Activated T-cell treated with anti-CD3 and anti-CD28 coated beads, Interleukin-2, amount 50 U/mL, for 1 hour (primary cell): ENCODE measurements around the gene GOLIM4.
"Not testable (repeated sequence)": the region's sequence is repeated elsewhere in the genome, so short reads cannot be mapped to it uniquely, and the experiment has no call there.

Experiments used
- DNase-seq: peaks from one replicate; pipeline ENCODE4 v3.0.0-alpha.2; 2020

Gene GOLIM4, protein sequence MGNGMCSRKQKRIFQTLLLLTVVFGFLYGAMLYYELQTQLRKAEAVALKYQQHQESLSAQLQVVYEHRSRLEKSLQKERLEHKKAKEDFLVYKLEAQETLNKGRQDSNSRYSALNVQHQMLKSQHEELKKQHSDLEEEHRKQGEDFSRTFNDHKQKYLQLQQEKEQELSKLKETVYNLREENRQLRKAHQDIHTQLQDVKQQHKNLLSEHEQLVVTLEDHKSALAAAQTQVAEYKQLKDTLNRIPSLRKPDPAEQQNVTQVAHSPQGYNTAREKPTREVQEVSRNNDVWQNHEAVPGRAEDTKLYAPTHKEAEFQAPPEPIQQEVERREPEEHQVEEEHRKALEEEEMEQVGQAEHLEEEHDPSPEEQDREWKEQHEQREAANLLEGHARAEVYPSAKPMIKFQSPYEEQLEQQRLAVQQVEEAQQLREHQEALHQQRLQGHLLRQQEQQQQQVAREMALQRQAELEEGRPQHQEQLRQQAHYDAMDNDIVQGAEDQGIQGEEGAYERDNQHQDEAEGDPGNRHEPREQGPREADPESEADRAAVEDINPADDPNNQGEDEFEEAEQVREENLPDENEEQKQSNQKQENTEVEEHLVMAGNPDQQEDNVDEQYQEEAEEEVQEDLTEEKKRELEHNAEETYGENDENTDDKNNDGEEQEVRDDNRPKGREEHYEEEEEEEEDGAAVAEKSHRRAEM

DNA sequence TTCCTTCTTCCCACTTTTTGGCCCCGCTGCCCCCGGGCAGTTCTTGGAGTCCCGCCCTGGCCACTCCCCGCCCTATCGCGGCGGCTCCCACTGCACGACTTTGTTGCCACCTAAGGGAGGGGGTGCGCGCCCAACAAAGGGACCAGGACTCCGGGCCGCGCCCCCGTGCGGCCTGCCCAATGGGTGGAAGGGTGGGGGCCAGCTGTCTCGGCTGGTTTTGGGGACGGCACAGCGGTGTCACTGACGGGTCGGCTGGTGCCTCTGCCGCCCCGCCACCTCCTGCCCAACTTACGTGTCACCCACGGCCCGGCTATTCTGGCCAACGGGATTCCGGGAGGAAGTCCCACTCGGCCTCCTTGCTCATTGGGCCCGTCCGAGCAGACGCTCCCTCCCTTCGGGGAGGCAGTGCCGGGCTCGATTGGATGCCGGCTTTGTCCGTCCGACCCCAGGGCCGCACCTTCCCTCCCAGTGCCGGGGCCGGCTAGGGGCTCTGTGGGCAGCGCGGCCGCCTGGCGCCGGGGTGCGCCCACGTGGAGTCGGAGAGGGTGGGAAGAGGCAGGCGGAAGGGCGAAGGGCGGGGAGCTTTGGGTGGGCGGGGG lies at the start of gene GOLIM4:
GOLIM4 (minus strand) TSS at position 314 of the 599 bp plus-strand sequence. CDS start 639 bp downstream, outside the sequence.
- peak; percentile 33 for DNase-seq

DNA sequence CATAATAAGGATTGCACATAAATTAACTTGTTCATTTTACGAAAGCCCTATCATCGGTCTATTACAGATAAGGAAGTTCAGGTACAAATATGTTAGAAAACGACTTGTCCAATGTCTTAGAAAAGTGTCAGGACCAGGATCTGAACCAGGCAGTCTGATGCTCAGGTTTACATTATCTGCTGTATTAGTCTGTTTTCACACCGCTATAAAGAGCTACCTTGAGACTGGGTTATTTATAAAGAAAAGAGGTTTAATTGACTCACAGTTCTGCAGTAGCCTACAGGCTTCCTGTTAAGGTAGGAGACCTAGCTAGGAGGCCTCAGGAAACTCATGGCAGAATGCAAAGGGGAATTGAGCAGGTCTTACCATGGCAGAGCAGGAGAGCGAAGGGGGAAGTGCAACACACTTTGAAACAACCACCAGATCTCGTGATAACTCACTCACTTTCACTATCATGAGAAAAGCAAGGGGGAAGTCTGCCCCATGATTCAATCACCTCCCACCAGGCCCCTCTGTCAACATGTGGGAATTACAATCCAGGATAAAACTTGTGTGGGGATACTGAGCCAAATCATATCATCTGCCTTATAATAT lies 45.8 kb upstream of the GOLIM4 start:
- DNase-seq = no peak

DNA sequence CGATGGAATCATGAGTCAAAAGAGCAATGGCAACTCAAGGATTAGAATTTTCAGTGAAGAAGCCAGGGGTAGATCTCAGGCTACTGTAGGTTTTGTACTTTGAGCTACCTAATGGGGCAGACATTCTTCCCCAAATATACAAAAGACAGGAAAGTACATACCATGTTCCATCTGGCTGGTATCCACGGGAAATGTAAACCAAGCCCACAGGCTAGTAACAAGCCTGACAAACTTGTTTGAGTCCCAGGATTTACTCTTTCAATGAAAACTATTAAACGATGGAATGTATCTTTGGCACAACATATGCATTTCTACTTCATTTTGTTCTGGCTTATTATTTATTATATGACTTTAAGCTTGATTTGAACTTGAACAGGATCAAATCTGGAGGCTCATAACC lies 44.2 kb upstream of the GOLIM4 start:
- no peak for DNase-seq

DNA sequence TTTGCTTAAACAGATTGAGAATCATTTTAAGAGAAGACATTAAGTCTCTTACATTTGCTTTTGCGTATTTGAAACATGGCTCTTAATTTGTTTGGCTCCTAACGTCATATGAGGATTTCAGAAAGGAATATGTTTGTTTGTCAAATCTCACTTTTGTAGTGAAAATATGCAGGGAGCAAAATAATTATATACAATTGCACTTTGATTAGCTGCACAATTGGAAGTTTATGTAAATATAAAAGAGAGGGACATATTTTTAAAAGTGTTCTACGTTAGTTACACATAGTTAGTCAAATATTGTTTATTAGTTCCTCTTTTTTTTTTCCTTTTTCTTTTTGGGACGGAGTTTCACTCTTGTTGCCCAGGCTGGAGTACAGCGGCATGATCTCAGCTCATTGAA lies 42.7 kb upstream of the GOLIM4 start:
- DNase-seq = no peak

DNA sequence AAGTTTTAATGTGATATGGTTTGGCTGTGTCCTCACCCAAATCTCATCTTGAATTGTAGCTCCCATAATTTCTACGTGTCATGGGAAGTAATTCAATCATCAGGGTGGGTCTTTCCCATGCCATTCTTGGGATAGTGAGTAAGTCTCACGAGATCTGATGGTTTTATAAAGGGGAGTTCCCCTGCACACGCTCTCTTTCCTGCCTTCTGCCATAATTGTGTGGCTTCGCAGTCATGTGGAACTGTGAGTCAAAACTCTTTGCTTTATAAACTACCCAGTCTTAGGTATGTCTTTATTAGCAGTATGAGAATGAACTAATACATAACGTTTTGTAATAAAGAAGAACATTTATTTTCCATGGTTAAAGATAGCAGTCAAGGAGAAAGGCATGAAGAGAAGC lies 39.2 kb upstream of the GOLIM4 start:
- no peak for DNase-seq

DNA sequence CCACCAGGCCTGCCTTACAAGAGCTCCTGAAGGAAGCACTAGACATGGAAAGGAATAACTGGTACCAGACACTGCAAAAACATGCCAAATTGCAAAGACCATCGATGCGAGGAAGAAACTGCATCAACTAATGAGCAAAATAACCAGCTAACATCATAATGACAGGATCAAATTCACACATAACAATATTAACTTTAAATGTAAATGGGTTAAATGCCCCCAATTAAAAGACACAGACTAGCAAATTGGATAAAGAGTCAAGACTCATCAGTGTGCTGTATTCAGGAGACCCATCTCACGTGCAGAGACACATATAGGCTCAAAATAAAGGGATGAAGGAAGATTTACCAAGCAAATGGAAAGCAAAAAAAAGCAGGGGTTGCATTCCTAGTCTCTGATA lies 34.5 kb upstream of the GOLIM4 start:
- DNase-seq = not testable (repeated sequence)

DNA sequence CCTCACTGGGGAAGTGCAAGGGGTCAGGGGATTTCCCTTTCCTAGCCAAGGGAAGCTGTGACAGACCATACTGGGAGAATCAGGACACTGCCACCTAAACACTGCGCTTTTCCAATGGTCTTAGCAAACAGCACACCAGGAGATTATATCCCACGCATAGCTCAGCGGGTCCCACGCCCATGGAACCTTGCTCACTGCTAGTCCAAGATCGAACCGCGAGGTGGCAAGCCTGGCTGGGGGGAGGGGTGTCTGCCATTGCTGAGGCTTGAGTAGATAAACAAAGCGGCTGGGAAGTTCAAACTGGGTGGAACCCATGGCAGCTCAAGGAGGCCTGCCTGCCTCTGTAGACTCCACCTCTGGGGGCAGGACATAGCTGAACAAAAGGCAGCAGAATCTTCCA lies 32.7 kb upstream of the GOLIM4 start:
- not testable (repeated sequence) for DNase-seq

DNA sequence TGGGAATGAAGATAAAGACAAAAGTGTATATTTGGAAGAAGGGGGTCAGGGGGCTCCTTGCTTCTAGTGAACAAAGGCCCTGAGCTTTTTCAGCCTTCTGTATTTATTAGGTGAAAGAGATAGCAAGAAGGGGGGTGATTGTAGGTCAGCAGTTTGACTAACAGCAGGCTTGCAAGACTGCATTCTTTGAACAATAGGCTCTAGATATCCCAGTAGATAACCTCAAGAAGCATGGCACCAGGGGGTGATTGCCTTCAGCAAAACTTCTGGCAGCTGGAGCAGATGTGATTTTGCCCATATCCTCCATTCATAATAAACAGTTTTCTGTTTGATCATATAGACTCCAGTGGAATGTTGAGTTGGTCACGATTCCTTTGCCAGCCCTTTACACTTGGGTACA lies 31.7 kb upstream of the GOLIM4 start:
- DNase-seq = no peak

DNA sequence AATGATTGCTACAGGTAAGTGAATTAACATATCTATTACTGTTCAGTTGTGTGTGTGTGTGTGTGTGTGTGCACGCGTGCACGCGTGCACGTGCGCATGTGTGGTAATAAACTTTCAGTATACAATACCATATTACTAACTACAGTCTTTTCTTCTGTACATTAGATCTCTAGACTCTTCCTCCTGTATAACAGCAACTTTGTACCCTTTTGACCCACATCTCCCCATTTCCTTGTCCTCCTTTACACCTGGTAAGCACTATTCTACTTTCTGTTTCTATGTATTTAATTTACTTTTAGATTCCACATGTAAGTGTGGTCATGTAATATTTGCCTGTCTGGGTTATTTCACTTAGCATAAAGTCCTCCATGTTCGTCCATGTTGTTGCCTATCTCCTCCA lies 29.1 kb upstream of the GOLIM4 start:
- no peak for DNase-seq

DNA sequence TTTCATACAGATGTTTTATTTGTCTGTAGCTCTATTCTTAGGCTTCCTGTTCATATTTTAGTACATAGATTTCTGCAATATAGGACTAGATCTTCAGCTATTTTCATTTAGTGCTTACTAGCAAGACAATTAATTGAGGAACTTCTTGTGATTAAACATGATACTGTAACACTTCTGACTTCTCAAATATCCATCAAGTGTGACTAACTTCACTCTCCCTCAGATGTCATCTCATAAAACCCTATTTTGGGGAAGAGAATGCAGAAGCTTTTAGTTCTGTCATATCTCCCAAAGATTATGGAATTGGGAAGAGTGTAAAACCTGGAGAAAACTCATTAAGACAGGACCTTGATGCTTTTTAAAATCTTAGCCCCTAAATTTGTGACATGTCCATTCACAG lies 28.6 kb upstream of the GOLIM4 start:
- no peak for DNase-seq

DNA sequence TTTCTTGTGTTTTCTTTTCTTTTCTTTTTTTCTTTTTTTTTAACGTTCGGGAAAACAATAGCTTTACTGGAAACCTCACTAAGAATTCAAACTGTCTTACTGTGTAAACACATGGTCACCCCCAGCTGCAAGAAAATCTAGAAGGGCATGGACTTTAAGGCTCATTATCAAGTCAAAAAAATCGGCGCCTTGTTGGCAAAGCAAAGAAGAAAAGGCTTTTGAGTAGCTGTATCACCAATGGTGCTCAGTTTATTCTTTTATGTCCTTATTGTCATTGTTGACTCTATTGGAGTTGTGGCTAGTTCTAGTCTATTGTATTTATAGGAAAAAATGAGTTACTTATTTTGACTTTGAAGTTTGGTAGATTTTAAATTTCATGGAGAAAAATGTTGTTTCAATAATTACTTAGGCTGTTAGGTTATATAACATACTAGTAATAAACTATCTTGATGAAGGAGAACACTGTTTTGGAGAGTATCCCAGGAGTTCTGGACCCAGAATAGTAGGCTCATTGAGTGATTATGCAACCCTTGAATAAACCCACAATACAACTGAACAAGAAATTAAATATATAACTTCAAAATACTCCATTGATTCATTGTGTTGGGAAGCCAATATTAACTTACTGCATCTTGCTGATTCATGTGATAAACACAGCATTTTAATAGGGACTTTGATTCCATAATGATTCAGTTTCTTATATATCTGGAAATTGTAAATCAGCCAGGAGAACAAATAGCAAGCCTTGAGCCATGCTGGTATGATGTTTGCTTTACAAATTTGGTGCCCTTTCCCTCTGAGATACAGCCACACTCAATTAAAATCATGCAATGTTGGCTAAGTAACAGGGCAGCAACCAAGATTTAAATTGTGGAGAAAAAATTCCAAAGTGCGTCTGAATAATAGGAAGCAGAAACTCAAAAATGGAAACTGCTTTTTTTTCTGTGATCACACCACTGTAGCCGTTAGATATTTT lies 27.8 kb upstream of the GOLIM4 start:
- DNase-seq = no peak

DNA sequence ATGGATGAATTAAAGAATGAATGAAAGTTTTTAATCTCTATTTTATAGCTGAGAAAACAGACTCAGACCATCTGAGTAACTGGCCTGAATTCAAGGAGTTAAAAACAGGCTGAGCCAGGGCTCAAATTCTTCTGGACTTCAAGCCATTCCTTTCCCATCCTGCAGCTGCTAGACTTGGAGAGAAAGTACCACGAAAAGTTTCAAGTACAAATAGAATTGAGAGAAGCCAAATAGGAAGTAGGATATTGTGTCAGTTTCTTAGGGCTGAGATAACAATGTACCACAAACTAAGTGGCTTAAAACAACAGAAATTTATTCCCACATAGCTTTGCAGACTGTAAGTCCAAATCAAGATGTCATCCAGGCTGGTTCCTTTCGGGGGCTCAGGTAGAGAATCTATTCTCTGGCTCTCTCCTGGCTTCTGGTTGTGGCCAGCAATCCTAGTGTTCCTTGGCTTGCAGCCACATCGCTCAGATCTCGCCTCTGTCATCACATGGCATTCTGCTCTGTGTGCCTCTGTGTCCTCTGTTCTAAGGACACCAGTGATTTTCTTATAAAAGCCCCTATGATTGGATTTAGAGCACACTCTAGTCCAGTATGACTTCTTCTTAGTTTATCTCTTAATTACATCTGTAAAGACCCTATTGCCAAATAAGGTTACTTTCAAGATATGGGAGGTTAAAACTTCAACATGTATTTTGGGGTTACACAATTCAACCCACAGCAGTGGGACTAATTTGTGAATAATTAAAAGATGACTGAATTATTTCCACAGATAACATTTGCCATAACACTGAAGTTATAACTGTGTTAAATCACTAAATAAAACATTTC lies 25.7 kb upstream of the GOLIM4 start:
- no peak for DNase-seq

DNA sequence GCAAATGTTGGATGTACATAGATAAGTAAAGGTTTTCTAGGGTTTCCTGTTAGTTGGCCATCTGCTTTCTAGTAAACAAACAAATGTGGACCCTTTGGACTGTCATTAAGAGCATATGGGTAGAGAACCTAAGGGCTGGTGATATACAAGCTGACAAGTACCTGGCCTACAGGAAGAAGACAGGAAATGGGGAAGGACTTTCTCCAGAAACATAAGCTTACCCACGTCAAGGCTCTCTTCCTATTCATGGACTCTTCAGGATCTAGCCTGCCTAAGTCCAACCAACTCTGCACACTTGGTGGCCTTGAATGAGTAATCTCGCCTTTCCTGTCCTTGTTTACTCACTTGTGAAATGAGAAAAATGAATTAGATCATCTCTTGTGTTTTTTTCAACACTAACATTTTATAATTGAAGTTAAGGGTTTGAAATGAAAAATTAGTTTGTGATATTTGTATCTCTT lies 22.2 kb upstream of the GOLIM4 start:
- DNase-seq = no peak

DNA sequence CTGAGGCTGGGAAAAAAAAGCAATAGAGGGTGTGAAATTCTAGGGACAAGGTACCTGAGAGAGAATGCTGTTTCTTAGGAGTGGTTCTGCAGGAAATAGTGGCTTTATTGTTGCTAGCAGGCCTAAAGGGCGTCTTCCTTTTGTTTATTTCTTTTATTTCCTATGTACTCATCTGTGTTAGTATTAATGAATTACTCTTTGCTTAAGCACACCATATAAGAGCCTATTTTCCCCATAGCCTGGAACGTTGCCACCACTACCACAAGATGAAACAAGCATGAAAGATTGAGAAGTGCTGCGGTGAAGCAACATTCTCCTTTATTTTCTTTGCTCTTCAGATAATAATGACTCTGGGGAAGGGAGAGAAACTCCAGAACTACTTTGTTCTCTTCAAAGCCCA lies 21.3 kb upstream of the GOLIM4 start:
- no peak for DNase-seq

DNA sequence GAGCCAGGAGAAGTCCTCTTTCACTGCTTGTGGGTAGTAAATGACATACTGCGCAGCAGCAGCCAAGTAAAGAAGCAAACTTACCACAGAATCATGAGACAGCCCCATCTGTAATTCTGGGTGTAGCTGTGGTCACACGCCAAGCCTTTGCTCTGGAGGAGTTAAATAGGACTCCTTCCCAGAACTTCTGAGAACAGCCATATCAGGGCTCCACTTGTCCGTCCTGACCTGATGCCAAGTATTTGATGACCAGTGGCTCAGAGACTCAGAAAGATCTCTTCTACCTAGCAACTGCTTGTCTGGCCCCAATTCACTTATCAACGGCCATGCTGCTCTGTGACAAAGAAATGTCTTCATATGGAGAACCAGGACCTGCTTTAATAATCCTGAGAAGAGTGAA lies 20.6 kb upstream of the GOLIM4 start:
- no peak for DNase-seq

DNA sequence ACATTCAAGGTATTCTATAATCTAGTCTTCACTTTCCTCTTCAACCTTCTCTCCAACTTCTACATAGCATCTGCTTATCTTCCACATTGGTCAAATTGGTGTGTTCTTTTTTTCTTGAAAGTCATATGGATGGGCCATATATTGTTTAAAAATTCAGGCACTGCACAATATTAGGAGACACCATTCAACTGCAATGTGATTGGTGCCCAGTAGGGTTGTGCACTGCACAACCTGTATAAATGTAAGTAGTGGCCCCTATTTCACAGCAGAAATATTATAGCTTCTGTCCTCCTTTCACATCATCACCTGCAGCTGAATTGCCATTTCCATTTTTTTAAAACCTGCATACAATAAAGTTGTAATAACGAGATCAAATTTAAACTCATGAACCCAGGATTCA lies 18.1 kb upstream of the GOLIM4 start:
- DNase-seq = no peak

DNA sequence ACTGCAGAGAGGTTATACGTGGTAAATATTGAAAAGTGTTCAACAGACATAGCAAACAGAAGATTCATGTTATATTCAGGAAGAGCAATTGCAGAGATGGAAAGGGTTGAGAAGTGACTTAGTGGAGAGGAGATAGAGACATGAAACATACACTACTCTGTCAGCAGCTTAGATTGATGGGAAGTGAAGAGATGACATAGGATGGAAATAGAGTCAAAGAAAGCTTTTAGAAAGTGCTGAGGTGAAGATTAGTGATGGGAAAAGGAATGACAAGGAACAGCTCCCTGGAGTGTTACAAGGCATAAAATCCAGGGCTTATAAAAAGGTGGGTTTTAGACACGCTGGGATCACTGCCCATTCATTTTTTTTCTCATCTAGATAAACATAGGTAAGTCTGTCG lies 17.2 kb upstream of the GOLIM4 start:
- no peak for DNase-seq

DNA sequence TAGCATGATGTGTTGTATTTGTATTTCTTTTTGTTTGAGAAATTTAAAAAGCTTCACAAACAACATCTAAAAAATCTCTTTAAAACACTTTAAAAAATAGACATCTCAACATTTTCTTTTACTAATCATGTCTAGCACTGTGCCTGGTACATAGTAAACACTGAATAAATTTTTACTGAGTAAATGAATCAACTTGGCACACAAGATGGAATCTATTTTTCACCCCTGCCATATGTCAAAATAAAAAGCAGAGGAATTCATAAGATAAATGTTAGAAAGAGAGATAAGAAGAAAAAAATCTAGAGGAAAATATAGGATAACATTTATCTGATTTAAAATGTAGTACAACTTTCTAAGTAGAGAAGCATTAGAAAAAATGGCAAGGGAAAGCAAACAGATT lies 8.6 kb upstream of the GOLIM4 start:
- no peak for DNase-seq

DNA sequence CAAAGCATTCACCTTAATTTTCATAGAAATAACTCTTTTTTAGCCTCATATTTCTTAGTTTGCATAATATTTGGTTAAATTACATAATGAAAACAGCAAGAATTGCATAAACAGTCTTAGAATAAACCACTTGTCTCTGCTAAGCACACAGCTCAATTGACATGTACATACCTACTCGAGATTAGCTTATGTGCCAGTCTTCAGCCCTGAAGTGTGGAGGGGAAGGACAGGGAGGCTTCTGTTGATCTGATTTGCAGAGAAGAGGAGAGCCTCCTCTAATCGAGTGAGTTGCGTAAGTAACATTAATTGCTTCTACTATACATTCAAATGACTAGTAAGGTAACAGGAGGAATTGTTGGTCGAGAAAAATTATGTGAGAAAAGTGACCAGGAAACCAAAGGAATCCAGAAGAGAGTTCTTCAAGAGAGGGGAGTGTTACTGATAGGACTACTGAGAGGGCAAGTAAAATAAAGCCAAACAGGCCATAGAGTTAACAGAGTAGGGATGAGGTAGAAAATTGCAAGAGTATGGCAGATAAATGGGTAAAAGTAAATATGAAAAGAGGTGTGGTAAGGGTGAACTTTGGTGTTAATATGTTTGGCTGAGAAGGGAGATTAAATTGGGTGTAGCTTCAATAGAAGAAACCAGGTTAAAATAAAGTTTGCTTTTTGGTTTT lies 7.1 kb upstream of the GOLIM4 start:
- DNase-seq = no peak

DNA sequence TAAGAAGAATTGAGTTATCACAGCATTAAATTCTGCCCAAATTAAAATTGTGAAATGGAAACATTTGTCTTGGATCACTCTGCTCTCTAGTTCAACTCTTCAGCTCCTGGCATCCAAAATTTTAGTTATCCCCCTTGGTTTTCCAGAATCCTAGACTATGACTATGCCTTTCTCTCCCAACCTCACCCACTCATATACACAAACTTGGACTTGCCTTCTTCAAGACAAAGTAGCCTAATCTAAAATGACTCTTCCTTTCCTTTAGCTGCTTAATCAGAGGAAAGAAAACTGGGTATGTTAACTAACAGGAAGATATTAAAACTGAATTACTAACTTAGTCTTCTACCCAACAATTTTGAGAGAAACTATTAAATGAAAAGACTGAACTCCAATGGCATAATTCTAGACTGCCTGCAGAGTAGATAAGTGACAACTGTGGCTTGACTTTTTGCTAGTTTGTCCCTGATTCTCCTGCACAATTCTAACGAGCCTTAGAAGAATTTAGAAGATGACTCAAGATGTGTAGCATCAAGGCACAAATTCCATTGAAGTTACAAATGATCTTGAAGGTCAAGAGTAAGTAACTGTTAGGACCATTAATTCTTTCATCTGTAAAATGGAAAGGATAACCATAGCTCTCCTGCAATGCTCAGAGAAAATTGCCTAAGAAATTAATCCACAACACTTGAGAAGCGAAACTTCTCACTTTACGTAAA lies 5.2 kb upstream of the GOLIM4 start:
- no peak for DNase-seq
